C4-2B (cell line): Measurements from ENCODE around the gene CORO2B.

ENCODE experiments used
- H3K27ac ChIP-seq: fragments of 450-650 bp; 2 replicates; pipeline ENCODE4 v1.5.1; 2017
- ZFX ChIP-seq: fragments of 450-650 bp; IDR thresholded peaks from 2 replicates; pipeline ENCODE4 v1.6.1; 2017
- TF ChIP-seq, protein P1 (sequence below): fragments of 450-650 bp; conservative IDR thresholded peaks from 2 replicates; pipeline ENCODE4 v1.5.1; 2017; ENCODE audit warnings: mild to moderate bottlenecking

CORO2B gene

DNA sequence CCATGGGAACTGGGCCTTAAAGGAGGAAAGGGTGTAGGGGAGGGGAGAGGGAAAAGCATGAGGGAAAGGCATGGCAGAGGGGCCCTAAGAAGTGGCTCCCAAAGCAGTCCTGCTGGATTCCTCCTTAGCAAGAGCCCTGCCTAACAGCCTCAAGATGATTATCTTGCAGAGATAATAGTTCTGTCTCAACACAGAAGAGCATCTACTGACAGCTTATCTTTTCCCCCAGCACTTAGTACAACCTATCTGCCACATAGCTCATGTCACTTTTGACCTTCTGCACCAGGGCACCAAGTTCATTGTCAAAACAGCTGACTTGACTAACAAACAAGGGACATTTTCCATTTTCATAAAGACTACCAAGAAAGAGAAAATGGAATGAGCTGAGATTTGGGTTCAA, 155.6 kb downstream of the CORO2B start:
- TF ChIP-seq ZFX = no peak
- TF ChIP-seq, protein P1, sequence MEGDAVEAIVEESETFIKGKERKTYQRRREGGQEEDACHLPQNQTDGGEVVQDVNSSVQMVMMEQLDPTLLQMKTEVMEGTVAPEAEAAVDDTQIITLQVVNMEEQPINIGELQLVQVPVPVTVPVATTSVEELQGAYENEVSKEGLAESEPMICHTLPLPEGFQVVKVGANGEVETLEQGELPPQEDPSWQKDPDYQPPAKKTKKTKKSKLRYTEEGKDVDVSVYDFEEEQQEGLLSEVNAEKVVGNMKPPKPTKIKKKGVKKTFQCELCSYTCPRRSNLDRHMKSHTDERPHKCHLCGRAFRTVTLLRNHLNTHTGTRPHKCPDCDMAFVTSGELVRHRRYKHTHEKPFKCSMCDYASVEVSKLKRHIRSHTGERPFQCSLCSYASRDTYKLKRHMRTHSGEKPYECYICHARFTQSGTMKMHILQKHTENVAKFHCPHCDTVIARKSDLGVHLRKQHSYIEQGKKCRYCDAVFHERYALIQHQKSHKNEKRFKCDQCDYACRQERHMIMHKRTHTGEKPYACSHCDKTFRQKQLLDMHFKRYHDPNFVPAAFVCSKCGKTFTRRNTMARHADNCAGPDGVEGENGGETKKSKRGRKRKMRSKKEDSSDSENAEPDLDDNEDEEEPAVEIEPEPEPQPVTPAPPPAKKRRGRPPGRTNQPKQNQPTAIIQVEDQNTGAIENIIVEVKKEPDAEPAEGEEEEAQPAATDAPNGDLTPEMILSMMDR = no peak

DNA sequence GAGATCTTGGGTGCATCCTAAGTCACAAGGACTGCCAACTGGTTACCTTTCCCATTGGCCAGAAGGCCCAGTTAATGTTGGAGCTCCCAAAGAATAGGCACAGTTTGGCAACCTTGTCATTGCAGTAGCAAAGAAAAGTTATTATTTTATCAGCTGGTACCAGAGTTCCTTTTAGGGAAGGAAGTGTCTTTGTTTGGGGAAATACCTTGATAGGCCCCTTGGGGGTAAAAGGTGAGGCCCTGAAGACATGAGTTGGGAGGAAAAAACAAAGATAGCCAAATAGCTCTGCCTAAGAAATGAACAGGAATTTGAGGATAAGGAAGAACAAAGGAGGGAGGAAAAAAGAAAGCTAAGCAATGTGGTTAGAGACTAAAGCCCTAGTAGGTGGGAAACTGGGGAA, 156.1 kb downstream of the CORO2B start:
- H3K27ac ChIP-seq = no peak overlapping the region
- TF ChIP-seq, protein P1 = no peak
- TF ChIP-seq ZFX = no peak

More for the DNA sequence above, 155.6 kb downstream of the CORO2B start:
- H3K27ac ChIP-seq = no peak overlapping the region

DNA sequence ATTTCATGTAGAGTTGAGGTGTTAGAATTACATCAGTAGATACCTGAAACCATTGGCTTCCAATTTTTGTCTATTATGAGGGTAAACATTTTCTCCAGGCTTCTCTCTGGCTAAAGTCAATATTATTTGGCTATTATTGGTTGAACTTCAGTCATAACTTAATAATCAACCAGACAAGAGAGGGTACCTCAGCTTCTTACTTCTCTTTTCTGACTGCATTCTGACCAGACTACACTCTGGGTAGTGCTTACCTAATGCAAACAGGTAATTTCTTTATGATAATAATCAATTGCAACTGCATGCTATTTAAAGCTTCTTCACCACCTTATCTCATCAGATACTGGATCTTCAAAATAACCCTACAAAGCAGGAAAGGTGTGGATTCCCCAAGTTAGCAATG, 156.8 kb downstream of the CORO2B start:
- no peak for TF ChIP-seq ZFX
- TF ChIP-seq, protein P1 = no peak
- no peak overlapping the region for H3K27ac ChIP-seq

DNA sequence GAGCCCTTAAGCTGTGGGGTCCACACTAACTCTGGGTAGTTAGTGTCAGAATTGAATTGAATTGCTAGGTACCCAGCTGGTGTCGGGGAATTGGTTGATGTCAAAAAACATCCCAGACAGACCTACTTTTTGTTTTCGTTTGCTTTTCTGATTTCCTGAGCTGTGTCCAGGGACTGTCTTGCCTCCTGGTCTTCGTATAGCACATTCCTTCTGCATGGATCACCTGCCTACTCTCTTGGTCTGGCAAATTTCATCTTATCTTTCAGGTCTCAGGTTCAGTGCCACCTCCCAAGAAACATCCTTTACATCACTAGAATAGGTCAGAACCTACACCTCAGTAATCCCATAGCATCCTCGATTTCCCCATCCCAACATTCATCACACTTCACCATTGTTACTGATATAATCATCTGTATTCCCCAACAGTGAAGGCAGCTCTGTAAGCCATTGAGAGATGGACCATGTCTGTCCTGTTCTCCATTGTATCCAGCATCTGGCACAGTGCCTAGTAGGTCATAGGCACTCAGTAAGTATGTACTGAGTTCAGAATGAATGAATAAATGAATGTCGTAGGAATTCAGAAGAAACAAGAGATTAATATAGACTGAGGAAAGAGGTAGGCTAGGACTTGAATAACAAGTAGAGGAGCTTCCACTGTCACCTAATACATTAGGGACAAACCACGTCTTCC, 160.7 kb downstream of the CORO2B start:
- H3K27ac ChIP-seq = no peak overlapping the region
- TF ChIP-seq, protein P1 = no peak
- TF ChIP-seq ZFX = no peak

DNA sequence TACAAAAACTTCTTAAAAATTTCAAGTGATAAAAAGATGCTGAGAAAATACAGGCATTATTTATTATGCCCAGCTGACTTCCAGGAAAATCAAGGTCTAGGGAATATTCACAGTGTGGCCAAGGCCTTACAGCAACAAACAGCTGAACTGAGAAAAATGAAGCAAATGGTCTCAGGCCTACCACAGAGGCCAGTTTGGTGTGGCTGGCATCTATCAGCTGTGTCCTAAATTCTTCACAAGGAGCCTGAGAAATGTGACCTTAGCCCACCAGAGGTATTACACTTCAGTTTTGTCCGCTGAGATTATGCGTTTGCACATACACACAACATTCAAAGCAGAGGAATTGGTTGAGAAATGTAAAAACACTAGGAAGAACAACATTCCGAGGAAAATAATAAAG, 164.5 kb downstream of the CORO2B start:
- TF ChIP-seq, protein P1 = no peak
- no peak for TF ChIP-seq ZFX
- H3K27ac ChIP-seq = no peak overlapping the region

DNA sequence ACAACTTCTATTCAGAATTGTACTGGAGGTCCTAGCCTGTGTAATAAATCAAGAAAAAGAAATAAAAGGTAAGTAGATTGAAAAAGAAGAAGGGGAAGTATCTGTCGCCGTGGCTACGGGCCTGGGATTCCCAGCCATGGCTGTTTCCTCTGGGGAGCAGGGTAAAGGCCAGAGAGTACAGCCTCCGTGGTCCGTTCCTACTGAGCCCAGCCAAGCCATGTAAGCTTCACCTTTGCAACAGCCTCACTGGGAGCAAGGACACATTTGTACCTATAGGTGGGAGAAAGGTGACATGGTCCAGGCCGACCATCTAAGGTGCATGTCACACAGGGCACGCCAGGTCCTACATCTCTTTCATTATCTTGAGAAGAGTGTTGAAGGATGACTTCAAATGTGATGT, 170.6 kb downstream of the CORO2B start:
- no peak for TF ChIP-seq ZFX
- TF ChIP-seq, protein P1 = no peak
- H3K27ac ChIP-seq = no peak overlapping the region

DNA sequence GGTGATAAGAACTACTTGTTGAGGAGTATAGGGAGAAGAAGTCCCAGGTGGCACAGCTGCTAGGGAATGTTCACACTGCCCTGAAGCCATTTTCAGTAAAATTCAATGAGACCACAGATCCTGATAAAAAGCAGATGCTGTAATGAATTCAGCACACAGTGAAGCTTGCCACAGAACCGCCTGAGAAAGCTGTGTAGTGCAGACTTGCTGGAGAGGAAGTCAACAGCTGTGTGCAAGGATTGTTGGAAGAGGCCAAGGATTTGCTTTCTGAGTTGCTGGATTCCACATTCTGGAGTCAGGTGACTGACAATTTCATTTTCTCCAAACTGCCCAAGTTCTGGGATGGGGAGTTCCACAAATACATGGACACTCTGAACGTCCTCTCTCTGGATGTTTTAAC, 171.0 kb downstream of the CORO2B start:
- no peak overlapping the region for H3K27ac ChIP-seq
- TF ChIP-seq, protein P1 = no peak
